TTC549 (cell line): ENCODE data around the gene ITPR3.

Experiments used
- FAIRE-seq: peaks from 2 replicates; lab custom pipeline; 2012; peaks lifted over from hg19 to GRCh38; lab: Jason Lieb, UNC

ITPR3 gene

DNA sequence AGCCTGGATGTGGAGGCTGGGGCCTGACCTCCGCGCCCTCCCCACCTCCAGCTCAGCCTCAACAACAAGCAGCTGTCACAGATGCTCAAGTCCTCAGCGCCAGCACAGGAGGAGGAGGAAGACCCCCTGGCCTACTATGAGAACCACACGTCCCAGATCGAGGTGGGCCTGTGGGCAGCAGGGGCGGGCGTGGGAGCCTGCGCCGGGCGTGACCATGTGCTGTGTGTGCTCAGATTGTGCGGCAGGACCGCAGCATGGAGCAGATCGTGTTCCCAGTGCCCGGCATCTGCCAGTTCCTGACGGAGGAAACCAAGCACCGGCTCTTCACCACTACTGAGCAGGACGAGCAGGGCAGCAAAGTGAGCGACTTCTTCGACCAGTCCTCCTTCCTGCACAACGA is 66.9 kb downstream of the ITPR3 start:
- FAIRE-seq = no peak

DNA sequence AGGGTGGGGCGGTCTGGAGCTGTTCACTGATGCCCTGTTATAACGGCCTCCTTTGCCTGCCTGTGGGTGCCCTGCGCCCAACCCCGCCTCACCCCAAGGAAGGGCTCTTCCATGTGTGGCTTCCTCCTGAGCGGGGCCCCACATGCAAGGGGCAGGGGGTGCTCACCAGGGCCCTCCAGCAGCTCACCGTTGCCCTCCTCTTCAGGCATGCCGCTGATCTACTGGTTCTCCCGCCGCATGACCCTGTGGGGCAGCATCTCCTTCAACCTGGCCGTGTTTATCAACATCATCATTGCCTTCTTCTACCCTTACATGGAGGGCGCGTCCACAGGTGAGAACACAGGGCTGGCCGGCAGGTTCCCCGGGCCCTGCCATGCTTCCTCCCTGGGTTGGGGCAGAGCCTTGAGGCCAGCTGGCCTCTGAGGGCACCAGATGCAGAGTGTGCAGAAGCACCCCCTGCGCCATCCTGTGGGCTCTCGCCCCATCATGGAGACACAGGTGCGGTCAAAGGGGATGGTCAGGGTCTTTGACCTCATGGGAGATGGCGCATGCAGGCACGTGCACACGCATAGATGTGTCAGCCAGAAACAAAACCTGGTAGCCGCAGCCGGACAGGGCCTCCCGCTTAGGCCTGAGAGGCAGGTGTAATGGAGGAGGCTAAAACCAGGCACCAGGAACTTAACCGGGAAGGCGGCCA is 67.5 kb downstream of the ITPR3 start:
- FAIRE-seq = no peak

DNA sequence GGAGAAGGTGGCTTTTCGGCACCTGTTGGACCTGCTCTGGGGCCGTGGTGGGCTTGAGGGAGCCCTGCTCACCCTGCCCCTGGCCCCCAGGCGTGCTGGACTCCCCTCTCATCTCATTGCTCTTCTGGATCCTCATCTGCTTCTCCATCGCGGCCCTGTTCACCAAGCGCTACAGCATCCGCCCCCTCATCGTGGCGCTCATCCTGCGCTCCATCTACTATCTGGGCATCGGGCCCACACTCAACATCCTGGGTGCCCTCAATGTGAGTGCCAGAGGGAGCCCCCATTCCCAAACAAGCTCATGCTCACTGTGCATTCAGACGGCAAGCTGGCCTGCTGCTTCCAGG is 68.0 kb downstream of the ITPR3 start:
- no peak for FAIRE-seq

DNA sequence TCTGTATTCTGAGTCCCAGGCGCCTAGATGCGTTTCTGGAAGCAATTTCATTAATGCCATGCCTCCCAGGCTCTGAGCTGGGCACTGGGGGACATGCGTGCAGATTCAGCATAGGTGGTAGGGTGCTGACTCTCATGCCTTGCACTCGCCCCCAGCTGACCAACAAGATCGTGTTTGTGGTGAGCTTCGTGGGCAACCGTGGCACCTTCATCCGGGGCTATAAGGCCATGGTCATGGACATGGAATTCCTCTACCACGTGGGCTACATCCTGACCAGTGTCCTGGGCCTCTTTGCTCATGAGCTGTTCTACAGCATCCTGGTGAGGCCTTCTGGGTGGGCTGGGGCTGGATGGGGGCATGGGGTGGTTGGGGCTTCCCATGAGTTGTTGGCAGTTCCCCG is 68.8 kb downstream of the ITPR3 start:
- no peak for FAIRE-seq

DNA sequence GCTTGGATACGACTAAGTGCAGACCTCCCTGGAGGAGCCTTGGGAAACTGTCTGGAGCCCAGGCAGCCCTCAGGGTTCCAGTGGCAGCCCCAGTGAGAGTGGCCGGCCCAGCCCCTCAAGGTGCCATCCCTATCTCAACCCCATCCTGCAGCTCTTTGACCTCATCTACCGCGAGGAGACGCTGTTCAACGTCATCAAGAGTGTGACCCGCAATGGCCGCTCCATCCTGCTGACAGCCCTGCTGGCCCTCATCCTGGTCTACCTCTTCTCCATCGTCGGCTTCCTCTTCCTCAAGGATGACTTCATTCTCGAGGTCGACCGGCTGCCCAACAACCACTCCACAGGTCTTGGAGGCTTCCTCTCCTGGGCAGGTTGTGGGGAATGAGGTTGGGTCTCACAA is 69.6 kb downstream of the ITPR3 start:
- FAIRE-seq = no peak

DNA sequence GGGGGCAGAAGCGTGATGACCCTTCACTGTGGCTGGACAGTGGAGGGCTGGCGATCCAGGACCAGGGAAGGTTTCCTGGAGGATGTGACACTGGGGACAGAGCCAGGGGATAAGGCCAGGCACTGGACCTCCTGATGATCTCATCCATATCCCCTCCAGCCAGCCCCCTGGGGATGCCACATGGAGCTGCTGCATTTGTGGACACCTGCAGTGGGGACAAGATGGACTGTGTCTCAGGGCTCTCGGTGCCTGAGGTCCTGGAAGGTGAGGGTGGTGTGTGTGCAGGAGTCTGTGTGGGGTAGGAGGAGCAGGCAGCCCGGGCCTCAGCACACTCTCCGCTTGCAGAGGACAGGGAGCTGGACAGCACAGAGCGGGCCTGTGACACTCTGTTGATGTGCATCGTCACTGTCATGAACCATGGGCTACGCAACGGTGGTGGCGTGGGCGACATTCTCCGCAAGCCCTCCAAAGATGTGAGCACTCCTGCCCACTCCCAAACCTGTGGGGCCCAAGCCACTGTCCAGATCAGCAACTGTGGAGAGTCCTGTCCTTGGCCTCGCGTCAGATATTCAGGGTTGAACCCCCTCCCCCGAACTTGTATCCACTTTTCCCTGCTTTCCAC is 70.4 kb downstream of the ITPR3 start:
- FAIRE-seq = no peak

DNA sequence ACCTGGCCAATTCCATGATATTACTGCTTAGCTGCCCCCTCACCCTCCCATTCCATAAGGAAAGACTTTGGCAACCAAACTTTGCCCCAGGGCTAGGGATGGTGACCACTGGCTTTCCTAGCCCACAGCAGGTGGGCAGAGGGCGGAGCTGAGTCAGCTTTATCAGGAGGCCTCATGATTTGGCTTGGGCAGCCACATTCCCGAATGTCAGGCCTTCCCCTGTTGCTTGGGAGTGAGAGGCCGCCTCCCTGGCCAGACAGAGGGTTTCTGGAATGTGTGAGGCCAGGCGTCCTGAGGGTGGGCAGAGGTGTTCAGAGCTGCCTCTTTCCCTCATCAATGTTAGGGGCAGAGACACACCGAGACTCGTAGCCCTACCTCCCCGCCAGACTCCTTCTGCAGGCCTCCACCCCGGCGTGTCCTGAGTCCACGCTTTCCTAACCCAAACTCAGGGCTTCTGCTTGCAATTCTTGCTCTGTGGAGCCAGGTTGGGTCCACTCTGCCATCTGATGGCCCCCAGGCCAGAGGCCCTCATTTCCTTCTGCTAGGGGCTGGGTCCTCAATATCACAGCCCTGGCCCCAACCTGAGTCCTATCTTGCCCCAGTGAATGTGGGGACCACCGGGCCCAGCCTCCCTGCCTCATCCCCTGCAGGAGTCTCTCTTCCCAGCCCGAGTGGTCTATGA is 71.1 kb downstream of the ITPR3 start:
- no peak for FAIRE-seq

DNA sequence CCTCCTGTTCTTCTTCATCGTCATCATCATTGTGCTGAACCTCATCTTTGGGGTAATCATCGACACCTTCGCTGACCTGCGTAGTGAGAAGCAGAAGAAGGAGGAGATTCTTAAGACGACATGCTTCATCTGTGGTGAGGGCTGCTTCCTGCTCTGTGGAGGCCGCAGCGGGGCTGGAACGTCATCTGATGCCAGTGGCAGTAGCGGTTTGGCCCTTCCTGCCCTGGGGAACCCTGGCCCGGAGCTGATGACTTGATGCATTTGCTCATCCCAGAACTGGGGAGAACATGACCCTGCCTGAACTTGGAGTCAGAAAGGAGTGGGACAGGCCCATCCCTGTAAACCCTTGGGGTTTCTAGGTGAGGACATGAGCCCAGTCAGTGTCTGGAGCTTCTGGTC is 71.6 kb downstream of the ITPR3 start:
- FAIRE-seq = no peak

DNA sequence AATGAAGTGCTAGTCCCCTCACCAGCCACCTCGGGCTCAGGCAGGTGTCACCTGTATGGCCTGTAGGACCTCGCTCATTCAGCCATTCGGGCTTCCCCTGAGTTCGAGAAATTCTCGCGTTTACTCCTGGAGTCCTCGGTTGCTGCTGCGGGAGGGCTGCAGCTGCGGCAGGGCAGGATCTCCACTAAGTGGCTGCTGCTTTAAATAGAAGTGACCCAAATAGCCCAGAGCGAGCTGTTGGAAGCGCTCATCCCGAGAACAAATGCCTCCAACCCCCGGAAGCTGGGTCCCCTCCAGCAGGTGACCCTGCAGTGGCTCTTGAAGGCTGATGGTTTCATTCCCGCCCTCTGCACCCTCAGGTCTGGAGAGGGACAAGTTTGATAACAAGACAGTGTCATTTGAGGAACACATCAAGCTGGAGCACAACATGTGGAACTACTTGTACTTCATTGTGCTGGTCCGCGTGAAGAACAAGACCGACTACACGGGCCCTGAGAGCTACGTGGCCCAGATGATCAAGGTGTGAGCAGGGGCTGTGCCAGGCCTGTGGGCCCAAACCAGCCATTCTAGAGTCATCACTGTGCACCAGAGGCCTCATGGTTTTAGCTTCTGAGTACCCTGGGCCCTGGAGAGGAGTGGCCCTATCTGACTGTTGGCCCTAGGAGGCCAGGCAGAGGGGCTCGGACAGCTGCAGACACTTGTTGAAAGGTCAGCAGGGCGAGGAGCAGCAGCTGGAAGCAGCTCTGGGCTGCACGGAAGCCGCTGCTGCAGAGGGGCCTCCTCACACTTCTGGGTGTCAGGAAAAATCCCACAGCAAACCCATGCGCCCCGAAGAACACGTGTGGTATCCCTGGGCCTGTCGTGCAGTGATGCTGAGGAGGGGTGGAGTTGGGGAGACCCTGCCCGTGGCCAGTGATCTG is 72.3 kb downstream of the ITPR3 start:
- FAIRE-seq = no peak

DNA sequence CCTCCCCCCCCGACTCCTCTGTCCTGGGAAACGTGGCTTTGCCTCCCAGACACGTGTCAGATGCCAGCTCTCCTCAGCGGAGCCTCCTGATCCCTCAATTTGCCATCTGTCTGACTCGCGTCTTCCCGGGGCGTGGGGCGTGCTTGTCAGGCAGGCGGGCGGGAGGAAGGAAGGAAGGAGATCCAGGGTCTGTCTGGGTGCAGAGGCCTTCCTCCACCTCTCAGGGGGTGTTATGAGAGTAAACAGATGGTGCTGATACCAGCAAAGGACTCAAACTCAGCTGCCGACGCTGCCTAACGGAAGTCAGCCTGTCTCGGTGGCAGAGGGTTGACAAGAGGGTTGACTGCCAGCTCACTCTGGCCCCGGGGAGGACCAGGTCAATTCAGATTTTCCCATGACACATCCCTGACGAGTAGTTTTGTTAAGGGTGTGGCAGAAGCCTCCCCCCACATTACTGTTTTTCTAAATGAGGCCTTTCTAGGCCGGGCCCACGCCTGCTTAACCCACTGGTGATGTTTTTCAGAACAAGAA is 73.3 kb downstream of the ITPR3 start:
- FAIRE-seq = no peak

DNA sequence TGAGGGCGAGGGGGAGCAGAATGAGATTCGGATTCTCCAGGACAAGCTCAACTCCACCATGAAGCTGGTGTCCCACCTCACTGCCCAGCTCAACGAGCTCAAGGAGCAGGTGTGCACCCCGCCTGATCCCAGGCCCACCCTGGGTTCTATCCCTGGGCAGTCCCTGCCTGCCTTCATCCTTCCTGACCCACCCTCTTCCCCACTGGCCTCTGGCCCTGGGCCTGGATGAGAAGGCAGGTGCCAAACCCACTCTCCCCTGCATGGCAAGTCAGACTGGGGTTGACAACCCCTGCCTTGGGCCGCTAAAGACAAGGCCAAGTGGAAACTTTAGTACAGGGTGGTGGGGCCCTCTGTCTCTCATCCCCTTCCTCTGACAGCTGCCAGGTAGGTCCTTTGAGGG is 73.9 kb downstream of the ITPR3 start:
- FAIRE-seq = no peak

DNA sequence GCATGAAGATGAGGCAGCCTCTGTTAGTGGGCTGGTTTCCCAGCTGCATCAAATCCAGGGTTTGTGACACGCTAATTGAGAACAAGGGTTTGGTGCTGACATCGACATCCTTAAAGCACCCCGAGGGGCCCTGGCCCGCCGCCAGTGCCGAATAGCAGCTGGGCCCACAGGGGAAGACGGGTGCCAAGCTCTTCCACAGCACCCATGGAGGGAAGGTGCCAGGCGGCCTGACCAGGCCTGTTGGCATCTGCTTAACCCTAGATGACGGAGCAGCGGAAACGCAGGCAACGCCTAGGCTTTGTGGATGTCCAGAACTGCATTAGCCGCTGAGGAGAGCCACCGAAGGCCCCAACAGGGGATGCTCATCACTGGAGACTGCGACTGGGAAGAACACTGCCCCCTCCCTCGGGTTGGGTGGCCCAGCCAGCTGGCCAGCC is 74.3 kb downstream of the ITPR3 start:
- no peak for FAIRE-seq

DNA sequence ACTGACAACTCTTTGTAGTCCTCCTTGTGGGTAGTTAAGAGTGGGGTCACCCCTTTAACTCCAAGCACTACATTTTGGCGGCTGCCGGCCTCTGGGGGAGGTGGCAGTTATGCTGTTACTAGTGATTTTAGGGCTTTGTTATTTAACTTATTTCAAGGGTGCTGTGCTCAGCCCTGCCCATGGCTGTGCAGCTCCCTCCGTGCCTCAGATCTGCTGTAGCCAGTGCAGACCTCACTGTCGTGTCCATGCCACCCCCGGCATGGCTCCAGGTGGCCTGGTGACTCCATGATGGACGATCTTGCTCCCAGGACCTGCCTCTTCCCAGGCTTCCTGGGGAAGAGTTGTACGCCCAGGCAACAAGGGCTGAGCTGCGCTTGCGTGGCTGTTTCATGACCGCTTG is 75.0 kb downstream of the ITPR3 start:
- FAIRE-seq = no peak

DNA sequence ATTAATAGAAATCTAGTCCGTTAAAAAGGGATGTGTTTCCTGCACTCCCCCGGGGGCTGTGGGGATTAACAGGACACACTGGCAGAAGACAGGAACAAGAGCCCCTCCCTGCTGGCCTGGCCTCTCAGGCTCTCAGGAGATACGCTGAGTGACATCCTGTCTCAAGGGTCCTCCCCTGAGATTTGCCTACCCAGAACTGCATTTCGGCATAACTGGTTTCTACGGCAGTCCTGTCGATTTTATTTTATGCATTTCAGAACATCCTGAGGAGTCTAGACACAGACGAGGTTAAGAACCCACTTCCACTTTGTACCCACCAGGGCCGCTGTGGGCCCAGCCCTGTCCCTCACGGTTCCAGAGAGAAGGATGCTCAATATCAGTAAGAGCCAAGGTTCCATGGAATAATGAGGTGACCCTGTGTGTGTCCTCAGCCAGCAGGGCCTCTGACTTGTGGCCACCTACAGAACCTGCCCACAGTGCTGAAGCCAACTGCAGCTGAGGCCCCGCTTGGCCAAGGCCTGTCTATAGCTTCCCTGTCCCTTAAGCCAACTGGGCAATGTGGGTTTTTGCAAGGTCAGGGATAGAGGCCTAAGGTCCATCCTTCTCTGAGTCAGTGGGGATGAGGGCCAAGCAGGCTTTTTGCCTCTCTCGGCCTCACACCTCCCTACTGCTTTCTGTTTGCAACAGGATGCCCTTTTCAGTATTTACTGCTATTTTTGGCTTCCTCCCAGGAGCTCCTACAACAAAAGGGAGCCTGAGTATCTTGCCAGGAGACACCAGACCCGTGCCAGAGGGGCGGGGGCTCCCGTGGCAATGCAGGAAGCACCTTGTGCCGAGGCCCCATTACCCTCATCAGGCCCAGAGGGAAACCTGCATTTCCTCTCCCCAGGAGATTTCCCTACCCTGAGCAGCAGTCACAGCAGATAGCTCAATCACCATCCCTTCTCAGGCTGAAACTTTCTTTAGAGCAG is 75.7 kb downstream of the ITPR3 start:
- no peak for FAIRE-seq

DNA sequence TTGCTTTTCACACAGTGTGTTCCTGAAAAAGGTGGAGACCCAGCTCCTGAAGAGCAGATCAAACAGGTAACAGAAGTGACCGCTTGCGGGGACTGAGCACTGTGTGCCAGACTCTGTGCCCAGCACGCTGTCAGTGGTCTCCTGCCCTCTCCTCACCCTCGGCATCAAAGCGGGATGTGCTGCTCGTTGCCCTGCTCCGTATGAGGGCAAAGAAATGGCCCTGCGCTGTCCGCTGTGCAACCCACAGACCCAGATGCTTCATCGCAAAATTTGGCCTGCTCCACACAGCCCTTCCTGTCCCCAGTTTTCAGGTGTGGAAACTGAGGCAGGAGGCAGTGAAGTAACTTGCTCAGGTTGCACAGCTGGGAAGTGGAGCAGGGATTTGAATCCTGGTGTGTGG is 76.7 kb downstream of the ITPR3 start:
- no peak for FAIRE-seq

DNA sequence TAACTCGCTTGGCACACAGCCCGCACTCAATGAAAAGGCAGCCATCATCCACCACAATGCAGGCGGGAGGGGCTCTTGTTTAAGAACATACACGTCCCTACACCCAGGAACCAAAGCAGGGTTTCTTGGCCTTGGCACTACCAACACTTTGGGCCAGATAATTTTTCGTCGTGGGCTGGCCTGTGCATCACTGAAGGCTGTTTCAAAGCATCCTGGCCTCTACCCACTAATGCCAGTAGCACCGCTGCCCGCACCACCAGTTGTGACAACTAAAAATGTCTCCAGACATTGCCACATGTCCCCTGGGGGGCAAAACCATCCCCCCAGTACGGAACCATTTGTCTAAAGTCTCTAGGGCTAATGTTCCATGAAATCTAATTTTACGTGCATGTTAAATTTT is 77.4 kb downstream of the ITPR3 start:
- no peak for FAIRE-seq

DNA sequence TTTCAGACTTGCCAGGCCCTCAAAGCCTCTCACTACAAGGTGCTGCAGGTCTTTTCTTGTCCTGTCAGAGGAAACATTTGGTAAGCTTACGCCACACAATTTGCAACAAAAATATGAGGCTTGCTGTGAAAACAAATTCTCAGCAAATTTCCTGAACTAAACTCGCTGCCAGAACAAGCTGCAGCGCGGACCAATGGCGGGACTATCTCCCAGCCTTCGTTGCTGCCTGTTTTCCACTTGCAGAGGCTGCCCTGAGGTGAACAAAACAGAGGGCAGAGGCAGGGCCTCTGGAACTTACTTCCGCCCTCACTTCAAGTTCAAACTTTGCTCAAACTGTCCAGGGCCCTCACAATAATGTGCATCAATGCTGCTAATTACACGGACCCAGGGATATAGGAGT is 78.0 kb downstream of the ITPR3 start:
- no peak for FAIRE-seq

DNA sequence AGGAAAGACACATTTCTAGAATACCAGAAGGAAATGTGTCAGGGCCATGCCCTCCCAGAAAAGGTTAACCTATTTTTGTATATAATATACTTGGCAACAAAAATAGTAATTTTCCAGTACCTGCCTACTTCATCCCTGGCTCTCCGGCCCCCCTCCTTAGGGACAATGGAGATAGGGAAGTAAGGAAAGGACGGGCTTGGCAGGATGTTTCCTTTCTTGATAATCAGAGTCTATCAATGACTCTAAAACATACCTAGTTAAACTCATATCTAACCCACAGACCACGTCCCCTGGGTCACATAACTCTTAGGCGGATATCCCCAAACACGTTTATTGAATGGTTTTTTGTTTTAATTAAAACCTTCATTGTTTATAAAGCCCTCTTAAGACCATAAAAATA is 78.6 kb downstream of the ITPR3 start:
- FAIRE-seq = no peak

DNA sequence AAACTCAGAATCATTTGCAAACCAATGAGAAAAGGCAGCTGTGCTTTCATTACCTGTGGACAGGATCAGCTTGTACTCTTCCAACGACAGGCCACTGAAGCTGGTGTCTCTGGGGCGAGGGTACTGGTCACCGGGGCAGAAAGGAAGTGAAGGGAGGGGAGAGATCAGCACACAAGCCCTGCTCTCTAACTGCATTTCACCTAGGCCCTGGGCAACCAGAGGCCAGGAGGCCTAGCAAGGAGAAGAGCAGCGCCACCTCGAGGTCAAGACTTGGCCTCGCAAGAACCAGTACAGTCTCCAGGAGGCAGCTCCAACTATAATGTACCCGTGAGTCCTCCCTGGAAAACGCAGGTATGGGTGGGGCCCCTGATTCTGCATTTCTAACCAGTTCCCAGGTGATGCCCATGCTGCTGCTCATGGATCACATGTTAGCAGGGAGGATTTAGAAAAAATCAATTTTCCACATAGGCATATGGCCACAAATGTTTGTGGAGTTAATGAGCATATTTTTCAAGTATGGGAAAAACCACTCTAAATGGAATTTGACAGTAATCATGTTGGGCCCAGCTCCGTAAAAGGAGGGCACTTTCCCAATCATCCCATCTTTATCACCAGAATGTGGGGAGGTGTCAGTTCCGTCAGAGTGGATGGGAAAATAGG is 79.4 kb downstream of the ITPR3 start:
- FAIRE-seq = no peak

DNA sequence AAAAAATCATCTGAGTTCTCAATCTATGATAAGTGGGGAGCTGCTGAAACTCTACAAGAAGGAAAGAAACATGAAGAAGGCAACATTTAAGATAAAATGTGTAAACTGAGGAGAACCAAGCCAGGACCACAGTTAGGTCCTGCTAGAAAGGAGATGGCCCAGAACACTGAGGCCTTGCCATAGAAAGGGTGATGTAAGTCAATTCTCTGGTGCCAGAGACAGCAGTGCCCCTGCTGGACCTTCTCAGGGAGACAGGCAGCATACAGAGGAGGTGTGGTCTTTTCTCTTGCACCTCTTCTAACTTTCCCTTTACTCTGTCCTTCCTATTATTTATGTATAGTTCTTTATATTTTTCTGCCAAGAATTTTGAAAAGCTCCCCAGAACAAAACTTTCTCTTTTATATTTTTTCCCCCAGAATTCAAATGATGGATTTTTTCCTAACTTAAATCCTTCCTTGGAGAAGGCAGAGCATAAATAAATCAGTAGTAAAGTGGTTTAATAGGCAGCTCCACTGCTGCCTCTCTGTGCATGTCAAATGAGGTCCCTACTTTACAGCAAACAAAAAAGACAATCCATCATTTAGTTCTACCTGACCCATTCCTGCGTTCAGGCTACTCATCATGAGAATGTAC is 81.3 kb downstream of the ITPR3 start:
- FAIRE-seq = no peak
